Measurements from ENCODE around the gene URAD.

Gene URAD

GRCh38 chr13:27975564-27976361, 12.7 kb downstream of the URAD start:
- H3K4me3 ChIP-seq (ENCODE audit: low read depth, low read length) = no peak overlapping the region
- DNase-seq (ENCODE audit: low read depth) = no peak
- TF ChIP-seq, protein P1, sequence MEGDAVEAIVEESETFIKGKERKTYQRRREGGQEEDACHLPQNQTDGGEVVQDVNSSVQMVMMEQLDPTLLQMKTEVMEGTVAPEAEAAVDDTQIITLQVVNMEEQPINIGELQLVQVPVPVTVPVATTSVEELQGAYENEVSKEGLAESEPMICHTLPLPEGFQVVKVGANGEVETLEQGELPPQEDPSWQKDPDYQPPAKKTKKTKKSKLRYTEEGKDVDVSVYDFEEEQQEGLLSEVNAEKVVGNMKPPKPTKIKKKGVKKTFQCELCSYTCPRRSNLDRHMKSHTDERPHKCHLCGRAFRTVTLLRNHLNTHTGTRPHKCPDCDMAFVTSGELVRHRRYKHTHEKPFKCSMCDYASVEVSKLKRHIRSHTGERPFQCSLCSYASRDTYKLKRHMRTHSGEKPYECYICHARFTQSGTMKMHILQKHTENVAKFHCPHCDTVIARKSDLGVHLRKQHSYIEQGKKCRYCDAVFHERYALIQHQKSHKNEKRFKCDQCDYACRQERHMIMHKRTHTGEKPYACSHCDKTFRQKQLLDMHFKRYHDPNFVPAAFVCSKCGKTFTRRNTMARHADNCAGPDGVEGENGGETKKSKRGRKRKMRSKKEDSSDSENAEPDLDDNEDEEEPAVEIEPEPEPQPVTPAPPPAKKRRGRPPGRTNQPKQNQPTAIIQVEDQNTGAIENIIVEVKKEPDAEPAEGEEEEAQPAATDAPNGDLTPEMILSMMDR (IDR thresholded peaks at IDR 0.05; ENCODE audit: low read depth, low read length, missing control alignments) = no peak

DNA sequence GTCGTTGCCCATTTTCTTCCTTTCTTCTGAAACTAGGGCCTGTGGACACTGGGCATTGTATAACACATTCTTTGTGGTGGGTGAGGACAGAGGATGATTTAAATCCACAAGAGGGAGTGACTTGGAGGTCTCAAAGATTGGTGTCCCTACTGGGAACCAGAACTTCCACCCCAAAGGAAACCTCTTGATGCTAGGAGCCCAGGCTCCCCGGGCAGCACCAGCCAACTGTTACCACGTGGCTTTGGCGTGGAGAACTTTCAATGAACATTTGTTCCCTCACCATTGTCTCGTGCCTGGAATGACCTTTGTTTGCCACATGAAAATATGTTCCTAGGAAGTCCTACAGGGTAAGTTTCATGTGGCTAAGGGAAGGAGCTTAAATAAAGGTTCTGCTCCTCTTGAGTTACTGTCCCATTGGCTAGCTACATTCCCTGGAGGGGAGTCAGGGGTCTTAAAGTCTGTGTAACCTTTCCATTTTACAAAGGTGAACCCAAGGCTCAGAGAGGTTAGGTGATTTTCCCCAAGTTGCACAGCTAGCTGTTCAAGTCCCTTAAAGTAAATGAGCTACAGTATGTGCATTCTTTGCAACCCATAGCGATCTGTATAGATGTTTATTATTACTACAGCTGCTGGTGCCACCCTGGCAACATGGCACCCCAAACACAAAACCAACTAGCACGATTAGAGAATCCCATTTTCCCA, 14.4 kb downstream of the URAD start:
- no peak for DNase-seq (ENCODE audit: low read depth)
- no peak overlapping the region for H3K4me3 ChIP-seq (ENCODE audit: low read depth, low read length)
- TF ChIP-seq, protein P1 (IDR thresholded peaks at IDR 0.05; ENCODE audit: low read depth, low read length, missing control alignments) = no peak

DNA sequence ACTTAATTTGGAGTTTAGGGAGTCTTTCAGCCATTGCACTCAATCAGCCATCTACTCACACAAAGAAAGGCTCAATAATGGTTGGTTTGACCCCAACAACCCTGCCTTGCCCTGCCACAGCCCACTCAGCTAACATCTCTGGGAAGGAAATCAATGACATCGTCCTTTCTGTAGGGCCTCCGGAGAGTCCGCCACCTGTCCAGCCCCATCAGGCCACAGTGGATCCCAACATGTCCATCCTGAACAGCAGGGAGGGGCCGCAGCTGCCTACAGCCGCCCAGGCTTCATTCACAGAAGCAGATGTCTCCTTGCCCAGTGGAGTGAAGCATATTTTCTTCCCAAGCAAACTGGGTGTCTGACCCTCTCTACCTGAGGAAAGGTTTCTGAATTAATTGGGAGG, 15.2 kb downstream of the URAD start:
- no peak for DNase-seq (ENCODE audit: low read depth)
- no peak overlapping the region for H3K4me3 ChIP-seq (ENCODE audit: low read depth, low read length)
- TF ChIP-seq, protein P1 (IDR thresholded peaks at IDR 0.05; ENCODE audit: low read depth, low read length, missing control alignments) = no peak

GRCh38 chr13:27972478-27972820, 16.0 kb downstream of the URAD start:
- H3K4me3 ChIP-seq (ENCODE audit: low read depth, low read length) = no peak overlapping the region
- TF ChIP-seq, protein P1 (IDR thresholded peaks at IDR 0.05; ENCODE audit: low read depth, low read length, missing control alignments) = no peak
- no peak for DNase-seq (ENCODE audit: low read depth)

- no peak overlapping the region for H3K4me3 ChIP-seq (ENCODE audit: low read depth, low read length)
- no peak for DNase-seq (ENCODE audit: low read depth)
- TF ChIP-seq, protein P1 (IDR thresholded peaks at IDR 0.05; ENCODE audit: low read depth, low read length, missing control alignments) = no peak
Observed at GRCh38 chr13:27971776-27972477, 16.6 kb downstream of the URAD start.

DNA sequence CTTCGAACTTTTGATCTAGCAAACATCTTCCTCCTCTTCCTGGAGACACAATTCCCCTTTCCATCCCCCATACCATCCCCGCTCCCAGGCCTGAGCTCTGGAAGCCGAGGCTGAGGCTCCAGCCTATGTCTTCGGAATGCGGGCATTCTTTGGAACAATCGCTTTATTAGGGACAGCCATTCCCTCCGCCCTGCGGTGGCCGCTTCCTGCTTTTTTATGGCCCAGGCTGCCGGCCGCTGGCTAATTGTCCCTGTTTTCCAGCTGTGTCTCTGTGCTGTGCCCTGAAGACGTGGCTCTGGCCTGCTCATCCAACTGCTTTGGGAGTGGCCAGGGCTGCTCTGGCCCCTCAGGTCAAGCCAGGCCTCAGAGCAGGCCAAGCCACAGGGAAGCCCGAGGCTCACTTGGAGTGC, 17.3 kb downstream of the URAD start:
- TF ChIP-seq, protein P1 (IDR thresholded peaks at IDR 0.05; ENCODE audit: low read depth, low read length, missing control alignments) = no peak
- DNase-seq (ENCODE audit: low read depth) = no peak
- no peak overlapping the region for H3K4me3 ChIP-seq (ENCODE audit: low read depth, low read length)
